ENCODE data around the gene PLEKHG3.

- TF ChIP-seq CTCF (conservative IDR thresholded peaks at IDR 0.05) (no peak), ZFX (IDR thresholded peaks at IDR 0.05) (no peak)
These were observed 15.9 kb downstream of the PLEKHG3 start for GRCh38 chr14:64720131-64720576.

All from C4-2B (cell line).